Esophagus muscularis mucosa (tissue), 4 donors: ENCODE results near the gene TPH1. TPM values are rescaled to one million over a fixed set of nuclear protein-coding genes. Genes with fewer than 3 reads are reported as not detected.
A peak's percentile ranks its signal among the peaks of the same experiment; 100 is the strongest.

ENCODE experiments used
- DNase-seq: peaks from one replicate; pipeline ENCODE4 v3.0.0-alpha.2; 2017; ENCODE audit errors: extremely low spot score
- H3K27ac ChIP-seq, 4 donors: fragments of 200-600 bp; sonication (generic); replicated peaks in 1 of 4; 1 replicate in 3 of 4; 2 replicates in 1 of 4; pipeline ENCODE4 v1.5.1; 2016 to 2019; ENCODE audit warnings: mild to moderate bottlenecking in 1 of 4
- H3K27me3 ChIP-seq, 4 donors: fragments of 200-600 bp; sonication (generic); one replicate each; pipeline versions ENCODE4 v1.5.1 to v1.6.0; 2016 to 2019
- H3K36me3 ChIP-seq, 4 donors: fragments of 200-600 bp; sonication (generic); one replicate each; pipeline ENCODE4 v1.5.1; 2016 to 2019
- H3K4me1 ChIP-seq, 4 donors: fragments of 200-600 bp; sonication (generic); one replicate each; pipeline ENCODE4 v1.5.1; 2016 to 2019
- H3K4me3 ChIP-seq, 4 donors: fragments of 200-600 bp; sonication (generic); 1 replicate in 2 of 4; 2 replicates in 2 of 4; pipeline ENCODE4 v1.5.1; 2016 to 2019; ENCODE audit warnings: mild to moderate bottlenecking in 4 of 4, moderate library complexity in 1 of 4
- H3K9me3 ChIP-seq, 4 donors: fragments of 200-600 bp; sonication (generic); 1 replicate in 3 of 4; 2 replicates in 1 of 4; pipeline ENCODE4 v1.5.1; 2016 to 2019
- EP300 ChIP-seq: sonication (generic); formaldehyde crosslinking; IDR thresholded peaks from one replicate; pipeline ENCODE4 v1.6.1; 2017; ENCODE audit warnings: antibody characterized with exemption
- POLR2A ChIP-seq: fragments of 450-650 bp; IDR thresholded peaks from one replicate; pipeline ENCODE4 v1.6.1; 2017; ENCODE audit warnings: antibody characterized with exemption, moderate library complexity, mild to moderate bottlenecking, low read depth
- POLR2AphosphoS5 ChIP-seq, 2 donors: sonication (generic); formaldehyde crosslinking; IDR thresholded peaks; one replicate each; pipeline ENCODE4 v1.6.1; 2017; ENCODE audit warnings: antibody characterized with exemption in 2 of 2
- WGBS: methylation state at CpG from one replicate; pipeline ENCODE4 v1.1.5; 2018; 5-methylcytosine and 5-hydroxymethylcytosine counted together
- intact Hi-C: fragments of 100-400 bp; cut with DNase I; formaldehyde crosslinking; loops from one replicate; pipeline ENCODE4 v1.15.1; 2023
- total RNA-seq, 4 donors: library from RNA; depleted of rRNA; stranded (reverse); fragments of >200 nt; gene quantifications; one replicate each; pipeline versions ENCODE4 v1.1.0 to v1.2.1, GENCODE V29; 2016
- TF ChIP-seq, protein P1 (sequence below), 3 experiments: fragments of 200-600 bp in 2 of 3; fragments of 450-650 bp in 1 of 3; sonication (generic) in 2 of 3; IDR thresholded peaks; one replicate each; pipeline ENCODE4 v1.5.1; 2017 to 2019; ENCODE audit warnings: antibody characterized with exemption in 3 of 3, mild to moderate bottlenecking in 2 of 3, moderate library complexity in 1 of 3

The TPH1 gene
- total RNA-seq, 4 donors from 2014 or later = 0.06 to 0.42 (median 0.17) TPM; not detected in 1

DNA sequence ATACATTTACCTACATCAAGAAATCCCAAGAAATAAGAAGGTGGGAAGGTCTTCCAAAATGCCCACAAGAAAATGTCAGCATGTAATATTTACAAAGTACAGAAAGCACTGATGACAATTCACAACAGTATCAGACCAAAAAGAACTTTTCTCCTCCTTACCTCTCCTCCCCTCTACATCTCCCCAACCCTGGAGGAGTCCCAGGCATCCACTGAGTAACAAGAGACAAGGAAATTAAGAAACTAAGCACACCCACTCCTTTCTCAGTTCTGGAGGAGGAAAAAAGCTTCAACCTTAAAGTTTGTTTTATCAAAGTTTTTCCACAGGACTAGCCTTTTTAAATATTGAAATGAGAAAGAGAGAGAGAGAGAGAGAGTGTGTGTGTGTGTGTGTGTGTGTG lies 31.2 kb downstream of the TPH1 start:
- no peak for DNase-seq
- intact Hi-C loops = loop anchor here (5.0 kb wide), 1 partner anchor 92 kb away; the partner anchor contains the start of gene SAAL1
- H3K27me3 ChIP-seq = no peaks in the 10 kb centered on the region

DNA sequence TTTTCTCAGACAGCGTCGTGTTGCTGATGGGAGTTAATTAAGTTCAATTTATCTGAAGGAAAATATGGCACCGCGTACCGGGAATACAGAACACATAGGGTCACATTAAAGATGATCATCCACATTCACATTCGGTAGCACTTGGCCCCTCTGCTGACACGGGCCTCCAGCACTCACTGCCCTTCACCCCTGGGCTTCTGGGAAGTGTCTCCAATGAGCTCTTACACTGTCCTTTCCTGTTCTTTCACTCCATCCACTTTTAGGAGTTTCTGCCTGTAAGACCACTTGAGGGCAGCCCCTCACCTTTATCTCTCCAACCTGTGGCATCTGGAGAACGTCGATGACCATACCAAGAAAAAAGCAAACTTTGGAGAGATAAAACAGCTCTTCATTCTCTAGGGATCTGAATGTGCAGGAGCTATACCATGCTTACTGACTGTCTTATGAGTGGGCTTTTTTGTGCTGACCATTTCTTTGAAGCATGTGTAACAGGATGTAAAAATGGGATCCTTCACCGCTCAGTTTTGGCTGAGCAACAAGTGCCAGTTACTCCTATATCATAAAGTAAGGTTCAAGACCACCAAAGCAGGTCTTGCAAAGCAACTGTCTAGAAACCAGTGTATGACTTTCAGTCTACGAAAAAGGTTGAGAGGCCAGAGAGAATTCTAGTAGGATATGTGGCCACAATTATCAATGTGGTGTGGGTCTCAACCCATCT lies 32.1 kb downstream of the TPH1 start:
- Histone ChIP-seq H3K9me3 (no peaks in the 10 kb centered on the region), H3K4me1 (peaks cover 8 to 18% (median 17%) of the 10 kb centered on the region in 4 donors), H3K4me3 (peak overlapping the region; percentile 78 to 86 (median 80)), H3K36me3 (no peaks in the 10 kb centered on the region), H3K27ac (peak overlapping the region; percentile 77 to 92 (median 86)), H3K27me3 (no peaks in the 10 kb centered on the region)
- 19% methylated on average over 11 of the region's 11 CpGs for WGBS
- TF ChIP-seq POLR2A = no peak
- TF ChIP-seq, protein P1, sequence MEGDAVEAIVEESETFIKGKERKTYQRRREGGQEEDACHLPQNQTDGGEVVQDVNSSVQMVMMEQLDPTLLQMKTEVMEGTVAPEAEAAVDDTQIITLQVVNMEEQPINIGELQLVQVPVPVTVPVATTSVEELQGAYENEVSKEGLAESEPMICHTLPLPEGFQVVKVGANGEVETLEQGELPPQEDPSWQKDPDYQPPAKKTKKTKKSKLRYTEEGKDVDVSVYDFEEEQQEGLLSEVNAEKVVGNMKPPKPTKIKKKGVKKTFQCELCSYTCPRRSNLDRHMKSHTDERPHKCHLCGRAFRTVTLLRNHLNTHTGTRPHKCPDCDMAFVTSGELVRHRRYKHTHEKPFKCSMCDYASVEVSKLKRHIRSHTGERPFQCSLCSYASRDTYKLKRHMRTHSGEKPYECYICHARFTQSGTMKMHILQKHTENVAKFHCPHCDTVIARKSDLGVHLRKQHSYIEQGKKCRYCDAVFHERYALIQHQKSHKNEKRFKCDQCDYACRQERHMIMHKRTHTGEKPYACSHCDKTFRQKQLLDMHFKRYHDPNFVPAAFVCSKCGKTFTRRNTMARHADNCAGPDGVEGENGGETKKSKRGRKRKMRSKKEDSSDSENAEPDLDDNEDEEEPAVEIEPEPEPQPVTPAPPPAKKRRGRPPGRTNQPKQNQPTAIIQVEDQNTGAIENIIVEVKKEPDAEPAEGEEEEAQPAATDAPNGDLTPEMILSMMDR (IDR thresholded peaks at IDR 0.05) = no peak
- TF ChIP-seq EP300 = no peak
- TF ChIP-seq POLR2AphosphoS5 (IDR thresholded peaks at IDR 0.05) = no peak
- no peak for DNase-seq
- intact Hi-C loops = loop anchor here (5.0 kb wide), 1 partner anchor 93 kb away; the partner anchor contains the start of gene SAAL1

More for the DNA sequence above, 31.2 kb downstream of the TPH1 start:
- H3K4me3 ChIP-seq = no peak overlapping the region
- TF ChIP-seq POLR2A (no peak), EP300 (no peak), POLR2AphosphoS5 (IDR thresholded peaks at IDR 0.05) (no peak)
- TF ChIP-seq, protein P1 (IDR thresholded peaks at IDR 0.05) = no peak
- H3K9me3 ChIP-seq = no peaks in the 10 kb centered on the region
- no peaks in the 10 kb centered on the region for H3K36me3 ChIP-seq
- no peak overlapping the region for H3K27ac ChIP-seq
- H3K4me1 ChIP-seq = peaks cover 8 to 18% (median 17%) of the 10 kb centered on the region in 4 donors

DNA sequence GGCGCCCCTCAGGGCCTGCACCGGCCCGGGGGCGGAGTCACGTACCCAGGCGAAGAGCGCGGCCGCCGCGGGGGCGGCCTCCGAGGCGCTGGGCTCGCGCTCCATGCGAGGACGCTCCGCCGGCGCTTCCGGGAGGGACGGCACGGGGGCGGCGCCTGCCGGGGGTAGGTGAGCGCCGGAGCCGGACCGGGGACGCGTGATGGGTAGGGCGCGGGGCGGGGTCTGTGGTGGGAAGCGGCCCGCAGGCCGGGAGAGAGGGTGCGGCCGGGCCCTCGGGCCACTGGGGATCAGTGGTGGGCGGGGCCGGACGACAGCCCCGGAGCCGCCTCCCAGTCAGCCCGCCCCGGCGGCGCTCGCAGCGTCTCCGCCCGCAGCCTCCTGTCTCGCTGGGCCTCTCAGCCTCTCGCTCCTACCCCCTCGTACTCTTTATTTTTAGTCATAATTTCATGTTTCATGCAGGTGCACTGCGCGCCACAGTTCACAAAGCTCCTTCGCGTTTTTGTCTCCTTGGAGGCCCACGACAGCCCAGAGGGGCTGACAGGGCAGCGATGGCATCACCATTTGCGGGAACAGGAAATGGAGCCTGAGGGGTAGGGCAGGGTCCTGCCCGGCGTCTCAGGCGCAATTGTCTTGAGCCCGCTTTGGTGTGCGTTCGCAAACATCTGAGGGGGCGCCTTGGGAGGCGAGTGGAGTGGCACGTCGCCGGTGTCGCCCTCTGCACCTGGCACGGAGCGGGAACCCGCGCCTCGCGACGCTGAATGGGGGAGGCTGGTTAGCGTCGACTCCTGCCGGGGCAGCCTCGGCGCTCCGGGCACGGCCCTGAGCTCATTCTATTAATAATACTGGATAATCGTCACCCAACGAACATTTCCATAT lies 32.9 kb downstream of the TPH1 start, which contains the start of gene SERGEF:
SERGEF (minus strand) TSS at position 142 of the 876 bp plus-strand sequence; CDS start at position 105, 37 bp downstream.
- H3K36me3 ChIP-seq = no peaks in the 10 kb centered on the region
- peaks cover 8 to 18% (median 17%) of the 10 kb centered on the region in 4 donors for H3K4me1 ChIP-seq
- H3K4me3 ChIP-seq = peak within 1 kb of the TSS; percentile 78 to 86 (median 80)
- H3K27ac ChIP-seq = peak within 1 kb of the TSS; percentile 77 to 92 (median 86)
- H3K9me3 ChIP-seq = no peaks in the 10 kb centered on the region
- no peaks in the 10 kb centered on the region for H3K27me3 ChIP-seq
- TF ChIP-seq EP300 (no peak), POLR2AphosphoS5 (IDR thresholded peaks at IDR 0.05) (peak; percentile 38 to 90), POLR2A (peak; percentile 73)
- TF ChIP-seq, protein P1 (IDR thresholded peaks at IDR 0.05) = peak; percentile 15 to 38 (median 30)
- peak; percentile 96 for DNase-seq
- 0% methylated on average over 15 of the region's 93 CpGs for WGBS
- intact Hi-C loops = loop anchor here (5.0 kb wide), 1 partner anchor 94 kb away; the partner anchor contains the start of gene SAAL1

DNA sequence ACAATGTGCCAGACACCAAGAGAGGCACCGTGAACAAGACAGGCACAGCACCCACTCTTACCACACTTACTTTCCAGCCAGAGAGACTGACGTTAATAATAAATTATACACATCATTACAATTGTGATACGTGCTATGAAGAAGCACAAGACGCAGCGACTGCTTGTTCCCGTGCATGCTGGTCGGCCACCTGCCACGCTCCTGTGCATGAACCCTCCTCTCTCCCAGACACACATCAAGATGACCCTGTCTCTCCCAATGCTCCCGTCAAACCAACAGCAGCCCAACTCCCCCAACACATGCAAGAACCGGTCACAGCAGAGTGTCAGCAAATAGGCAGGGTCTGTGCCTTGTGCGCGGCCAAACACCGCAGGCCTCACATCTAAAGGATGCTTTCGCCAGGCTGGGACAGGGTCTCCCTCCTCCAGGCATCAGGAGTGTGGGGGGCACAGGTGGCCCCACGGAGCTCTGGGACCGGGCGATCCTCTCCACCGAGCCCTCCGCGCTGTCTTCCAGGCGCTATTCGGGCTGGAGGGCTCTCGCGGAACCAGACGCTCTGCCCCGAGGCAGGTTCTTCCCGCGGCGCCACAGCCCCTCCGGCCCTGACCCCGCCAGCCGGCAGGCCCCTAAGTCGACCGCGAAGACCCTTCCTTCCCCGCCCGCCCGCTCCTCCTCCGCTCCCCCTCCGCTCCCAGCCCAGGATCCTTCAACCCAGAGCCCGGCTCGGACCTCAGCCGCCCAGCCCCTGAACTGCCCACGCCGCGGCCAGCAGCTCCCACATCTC lies 33.8 kb downstream of the TPH1 start:
- no peak for DNase-seq

More for the DNA sequence above, 33.8 kb downstream of the TPH1 start:
- Histone ChIP-seq H3K36me3 (no peaks in the 10 kb centered on the region), H3K4me3 (peak overlapping the region; percentile 78 to 86 (median 80)), H3K4me1 (peaks cover 8 to 18% (median 17%) of the 10 kb centered on the region in 4 donors), H3K27ac (peak overlapping the region; percentile 77 to 92 (median 86)), H3K27me3 (no peaks in the 10 kb centered on the region), H3K9me3 (no peaks in the 10 kb centered on the region)
- 13% methylated on average over 13 of the region's 46 CpGs for WGBS
- intact Hi-C loops = loop anchor here (5.0 kb wide), 1 partner anchor 95 kb away; the partner anchor contains the start of gene SAAL1
- TF ChIP-seq POLR2A = no peak
- TF ChIP-seq, protein P1 (IDR thresholded peaks at IDR 0.05) = no peak
- no peak for TF ChIP-seq EP300
- no peak for TF ChIP-seq POLR2AphosphoS5 (IDR thresholded peaks at IDR 0.05)
